Prostate gland (tissue), 2 donors: ENCODE results near the gene ZNRF3. TPM values are rescaled to one million over a fixed set of nuclear protein-coding genes. Genes with fewer than 3 reads are reported as not detected.
A peak's percentile ranks its signal among the peaks of the same experiment; 100 is the strongest.

ENCODE experiments used
- DNase-seq: peaks from one replicate; pipeline ENCODE4 v3.0.0-alpha.2; 2019; ENCODE audit warnings: low spot score
- H3K27ac ChIP-seq, 2 donors: fragments of 200-600 bp; sonication (generic); 2 replicates each; pipeline ENCODE4 v1.5.1; 2017 to 2019
- H3K27me3 ChIP-seq: fragments of 200-600 bp; sonication (generic); replicated peaks from 2 replicates; pipeline ENCODE4 v1.5.1; 2019; ENCODE audit not compliant: insufficient read depth
- H3K36me3 ChIP-seq, 2 donors: fragments of 200-600 bp; sonication (generic); 1 replicate in 1 of 2; 2 replicates in 1 of 2; pipeline versions ENCODE4 v1.5.1 to v1.8.1; 2017 to 2019
- H3K4me1 ChIP-seq: fragments of 200-600 bp; sonication (generic); replicated peaks from 2 replicates; pipeline ENCODE4 v1.5.1; 2019
- H3K4me3 ChIP-seq, 2 donors: fragments of 200-600 bp; sonication (generic); 2 replicates each; pipeline ENCODE4 v1.5.1; 2017 to 2019
- H3K9me3 ChIP-seq: fragments of 200-600 bp; sonication (generic); 2 replicates; pipeline ENCODE4 v1.5.1; 2017
- POLR2A ChIP-seq: fragments of 450-650 bp; IDR thresholded peaks from one replicate; pipeline ENCODE4 v1.6.1; 2016; ENCODE audit warnings: antibody characterized with exemption, mild to moderate bottlenecking
- POLR2AphosphoS5 ChIP-seq: sonication (generic); formaldehyde crosslinking; IDR thresholded peaks from one replicate; pipeline ENCODE4 v1.6.1; 2017; ENCODE audit warnings: antibody characterized with exemption
- WGBS: methylation state at CpG from one replicate; pipeline ENCODE4 v1.1.5; 2018; 5-methylcytosine and 5-hydroxymethylcytosine counted together
- intact Hi-C: fragments of 100-400 bp; cut with DNase I; formaldehyde crosslinking; loops from one replicate; pipeline ENCODE4 v1.14.2; 2022
- total RNA-seq, 2 donors: library from RNA; depleted of rRNA; stranded (reverse); fragments of >200 nt; gene quantifications; one replicate each; pipeline ENCODE4 v1.1.0, GENCODE V29; 2016
- TF ChIP-seq, protein P1 (sequence below), 4 experiments: fragments of 200-600 bp in 2 of 4; fragments of 450-650 bp in 2 of 4; sonication (generic) in 2 of 4; IDR thresholded peaks; 1 replicate in 3 of 4; 2 replicates in 1 of 4; pipeline ENCODE4 v1.5.1; 2016 to 2019; ENCODE audit warnings: antibody characterized with exemption in 4 of 4, mild to moderate bottlenecking in 2 of 4, moderate library complexity in 2 of 4

The ZNRF3 gene
- total RNA-seq, 2 donors from 2014 or later, result 38.5 to 46.1 TPM

GRCh38 chr22:29069463-29069862, 186.1 kb downstream of the ZNRF3 start:
- Histone ChIP-seq H3K4me3 (no peak overlapping the region), H3K36me3 (no peaks in the 10 kb centered on the region), H3K4me1 (peaks cover 7% of the 10 kb centered on the region), H3K27me3 (no peaks in the 10 kb centered on the region), H3K27ac (no peak overlapping the region), H3K9me3 (no peaks in the 10 kb centered on the region)
- intact Hi-C loops, result no loop called here
- no peak for DNase-seq
- no peak for TF ChIP-seq POLR2AphosphoS5
- TF ChIP-seq, protein P1, sequence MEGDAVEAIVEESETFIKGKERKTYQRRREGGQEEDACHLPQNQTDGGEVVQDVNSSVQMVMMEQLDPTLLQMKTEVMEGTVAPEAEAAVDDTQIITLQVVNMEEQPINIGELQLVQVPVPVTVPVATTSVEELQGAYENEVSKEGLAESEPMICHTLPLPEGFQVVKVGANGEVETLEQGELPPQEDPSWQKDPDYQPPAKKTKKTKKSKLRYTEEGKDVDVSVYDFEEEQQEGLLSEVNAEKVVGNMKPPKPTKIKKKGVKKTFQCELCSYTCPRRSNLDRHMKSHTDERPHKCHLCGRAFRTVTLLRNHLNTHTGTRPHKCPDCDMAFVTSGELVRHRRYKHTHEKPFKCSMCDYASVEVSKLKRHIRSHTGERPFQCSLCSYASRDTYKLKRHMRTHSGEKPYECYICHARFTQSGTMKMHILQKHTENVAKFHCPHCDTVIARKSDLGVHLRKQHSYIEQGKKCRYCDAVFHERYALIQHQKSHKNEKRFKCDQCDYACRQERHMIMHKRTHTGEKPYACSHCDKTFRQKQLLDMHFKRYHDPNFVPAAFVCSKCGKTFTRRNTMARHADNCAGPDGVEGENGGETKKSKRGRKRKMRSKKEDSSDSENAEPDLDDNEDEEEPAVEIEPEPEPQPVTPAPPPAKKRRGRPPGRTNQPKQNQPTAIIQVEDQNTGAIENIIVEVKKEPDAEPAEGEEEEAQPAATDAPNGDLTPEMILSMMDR (IDR thresholded peaks at IDR 0.05), result no peak
- no peak for TF ChIP-seq POLR2A
- 91% methylated on average over 4 of the region's 4 CpGs for WGBS

- TF ChIP-seq POLR2A, result no peak
- TF ChIP-seq POLR2AphosphoS5, result no peak
- H3K36me3 ChIP-seq, result no peaks in the 10 kb centered on the region
- H3K4me1 ChIP-seq, result peaks cover 7% of the 10 kb centered on the region
- H3K27ac ChIP-seq, result peak overlapping the region; percentile 67 to 71
- no peak for DNase-seq
- H3K4me3 ChIP-seq, result no peak overlapping the region
- intact Hi-C loops, result loop anchor here (5.0 to 10.0 kb wide), 2 partner anchors 82 to 174 kb away; no protein-coding TSS in a partner anchor
- 76% methylated on average over 4 of the region's 4 CpGs for WGBS
- H3K27me3 ChIP-seq, result no peaks in the 10 kb centered on the region
- H3K9me3 ChIP-seq, result no peaks in the 10 kb centered on the region
Observed at GRCh38 chr22:29070490-29070889, 187.1 kb downstream of the ZNRF3 start.

- no peaks in the 10 kb centered on the region for H3K27me3 ChIP-seq
- 2% methylated on average over 56 of the region's 60 CpGs for WGBS
- H3K36me3 ChIP-seq, result no peaks in the 10 kb centered on the region
- H3K4me3 ChIP-seq, result peak overlapping the region; percentile 22 to 32
- peaks cover 7% of the 10 kb centered on the region for H3K4me1 ChIP-seq
- H3K27ac ChIP-seq, result peak overlapping the region; percentile 67 to 71
- peak; percentile 80 for DNase-seq
- TF ChIP-seq POLR2AphosphoS5 (peak; percentile 12), POLR2A (peak; percentile 55)
- TF ChIP-seq, protein P1 (IDR thresholded peaks at IDR 0.05), result no peak
- intact Hi-C loops, result loop anchor here (5.0 to 10.0 kb wide), 2 partner anchors 81 to 173 kb away; no protein-coding TSS in a partner anchor
- H3K9me3 ChIP-seq, result no peaks in the 10 kb centered on the region
Observed at GRCh38 chr22:29071261-29072045, 188.1 kb downstream of the ZNRF3 start.

- DNase-seq, result peak; percentile 96
- TF ChIP-seq POLR2AphosphoS5 (peak; percentile 55), POLR2A (no peak)
- TF ChIP-seq, protein P1 (IDR thresholded peaks at IDR 0.05), result peak in 1 of 4 experiments; percentile 9
- intact Hi-C loops, result loop anchor here (5.0 to 10.0 kb wide), 2 partner anchors 80 to 172 kb away; no protein-coding TSS in a partner anchor
- no peaks in the 10 kb centered on the region for H3K36me3 ChIP-seq
- H3K27me3 ChIP-seq, result no peaks in the 10 kb centered on the region
- H3K9me3 ChIP-seq, result no peaks in the 10 kb centered on the region
- H3K4me1 ChIP-seq, result peaks cover 7% of the 10 kb centered on the region
- peak overlapping the region; percentile 1 to 71 for H3K27ac ChIP-seq
- WGBS, result 34% methylated on average over 34 of the region's 41 CpGs
- peak overlapping the region; percentile 21 to 75 for H3K4me3 ChIP-seq
Observed at GRCh38 chr22:29072193-29072978, 189.0 kb downstream of the ZNRF3 start.

- TF ChIP-seq POLR2A (no peak), POLR2AphosphoS5 (no peak)
- TF ChIP-seq, protein P1 (IDR thresholded peaks at IDR 0.05), result no peak
- H3K4me3 ChIP-seq, result peak within 1 kb of the TSS; percentile 75 to 80
- H3K4me1 ChIP-seq, result peaks cover 7% of the 10 kb centered on the region
- WGBS, result under 1% methylated on average over 22 of the region's 76 CpGs
- intact Hi-C loops, result loop anchor here (5.0 to 10.0 kb wide), 2 partner anchors 79 to 172 kb away; no protein-coding TSS in a partner anchor
- H3K27ac ChIP-seq, result peak within 1 kb of the TSS; percentile 77 to 80
- no peak for DNase-seq
- H3K9me3 ChIP-seq, result no peaks in the 10 kb centered on the region
- no peaks in the 10 kb centered on the region for H3K36me3 ChIP-seq
- no peaks in the 10 kb centered on the region for H3K27me3 ChIP-seq
Observed at GRCh38 chr22:29072979-29073617, 189.7 kb downstream of the ZNRF3 start, which contains the start of gene KREMEN1. Gene KREMEN1 (plus strand): TSS chr22:29073035. CDS start chr22:29073131, 96 bp downstream.
